GM18867 (cell line): ENCODE data around the gene HECA.
A peak's percentile ranks its signal among the peaks of the same experiment; 100 is the strongest.

ENCODE experiments used
- ATAC-seq: cut with Tn5 transposase; IDR thresholded peaks from one replicate; pipeline ENCODE4 v1.9.1; 2021; ENCODE audit warnings: mild to moderate bottlenecking, moderate library complexity; ENCODE audit not compliant: unreplicated experiment

HECA gene

DNA sequence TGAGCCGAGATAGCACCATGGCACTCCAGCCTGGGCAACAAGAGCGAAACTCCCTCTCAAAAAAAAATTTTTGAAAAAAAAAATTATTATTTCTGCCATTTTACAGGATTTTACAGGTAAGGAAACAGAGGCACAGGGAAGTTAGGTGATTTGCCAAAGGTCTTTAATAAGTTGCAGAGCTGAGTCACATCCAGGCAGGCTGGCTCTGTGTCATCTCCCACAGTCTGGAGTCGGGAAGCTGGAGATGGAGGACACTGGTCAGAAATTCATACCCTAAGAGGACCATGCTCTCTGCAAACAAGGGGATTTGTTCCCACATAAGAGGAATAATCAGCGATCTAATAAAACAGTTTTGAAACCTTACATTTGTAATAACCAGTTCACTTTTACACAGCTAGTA, 24.1 kb downstream of the HECA start:
- ATAC-seq = no peak

DNA sequence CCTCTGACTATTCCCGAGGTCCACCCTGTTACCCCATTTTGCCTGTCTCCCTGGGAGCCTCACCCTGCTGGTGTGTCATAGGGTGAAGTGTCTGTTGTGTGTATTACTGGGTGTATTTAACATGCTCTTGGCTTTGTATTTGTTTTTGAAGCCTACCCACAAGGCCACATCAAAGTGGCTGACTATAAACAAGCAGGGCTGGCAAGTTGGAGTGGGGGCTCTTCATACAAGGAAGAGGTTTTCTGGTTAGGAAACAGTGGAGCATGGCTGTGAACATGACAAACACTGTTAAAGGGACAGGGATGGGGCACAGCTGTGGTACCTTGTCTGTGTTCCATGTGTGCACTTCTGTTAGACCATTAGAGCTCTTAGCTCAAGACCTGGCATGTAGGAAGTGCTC, 26.3 kb downstream of the HECA start:
- peak; percentile 19 for ATAC-seq

DNA sequence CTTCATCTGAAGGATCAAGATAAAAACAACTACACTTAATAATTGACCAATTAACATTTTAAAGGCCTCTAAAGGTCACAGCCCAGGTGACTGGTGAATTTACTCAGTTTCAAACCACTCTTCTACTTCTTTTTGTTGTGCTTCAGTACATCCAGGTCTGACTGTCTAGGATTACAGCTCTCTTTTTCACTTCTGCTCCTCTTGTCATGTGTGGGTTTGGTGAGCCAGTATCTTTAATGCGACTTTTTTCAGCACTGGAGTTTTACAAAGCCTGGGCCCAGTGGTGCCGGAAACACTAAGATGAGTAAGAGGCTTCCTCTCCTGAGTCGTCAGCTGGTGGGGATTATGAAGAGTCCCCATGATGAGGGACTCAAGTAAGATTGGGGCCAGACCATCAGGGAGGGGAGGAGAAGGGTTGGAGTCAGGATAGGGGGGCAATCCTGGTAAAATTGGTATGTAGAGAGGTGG, 27.0 kb downstream of the HECA start:
- ATAC-seq = peak; percentile 98

DNA sequence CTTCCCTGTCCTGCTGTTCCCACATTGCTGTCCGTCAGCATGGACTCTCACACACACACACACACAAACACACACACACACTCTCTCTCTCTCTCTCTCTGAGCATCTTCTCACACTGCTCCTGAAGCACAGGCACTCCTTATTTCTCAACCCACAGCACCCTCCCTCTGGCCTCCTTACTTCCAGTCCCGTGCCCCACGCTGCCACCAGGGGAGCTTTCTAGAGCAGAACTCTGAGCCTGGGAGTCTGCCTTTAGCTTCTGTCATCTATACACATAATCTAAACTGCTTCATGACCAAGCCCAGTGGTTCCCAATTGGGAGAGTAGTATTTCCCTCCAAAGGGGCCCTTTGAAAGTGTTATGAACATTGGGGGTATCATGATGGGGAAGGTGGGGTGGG, 29.1 kb downstream of the HECA start:
- ATAC-seq = no peak

DNA sequence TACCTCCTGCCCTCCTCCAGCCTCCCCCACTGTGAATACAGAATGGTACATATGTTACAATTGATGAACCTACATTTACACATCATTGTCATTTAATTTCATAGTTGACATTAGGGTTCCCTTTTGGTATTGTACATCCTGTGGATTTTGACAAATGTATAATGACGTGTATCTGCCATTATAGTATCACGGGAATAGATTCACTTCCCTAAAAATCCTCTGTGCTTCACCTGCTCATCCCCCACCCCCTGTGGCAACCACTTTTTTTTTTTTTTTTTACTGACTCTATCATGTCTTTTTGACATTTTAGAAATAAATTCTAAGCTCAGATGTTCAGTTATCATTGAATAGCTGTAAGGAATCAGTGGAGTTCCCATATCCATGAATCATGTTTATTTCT, 30.4 kb downstream of the HECA start:
- ATAC-seq = no peak

DNA sequence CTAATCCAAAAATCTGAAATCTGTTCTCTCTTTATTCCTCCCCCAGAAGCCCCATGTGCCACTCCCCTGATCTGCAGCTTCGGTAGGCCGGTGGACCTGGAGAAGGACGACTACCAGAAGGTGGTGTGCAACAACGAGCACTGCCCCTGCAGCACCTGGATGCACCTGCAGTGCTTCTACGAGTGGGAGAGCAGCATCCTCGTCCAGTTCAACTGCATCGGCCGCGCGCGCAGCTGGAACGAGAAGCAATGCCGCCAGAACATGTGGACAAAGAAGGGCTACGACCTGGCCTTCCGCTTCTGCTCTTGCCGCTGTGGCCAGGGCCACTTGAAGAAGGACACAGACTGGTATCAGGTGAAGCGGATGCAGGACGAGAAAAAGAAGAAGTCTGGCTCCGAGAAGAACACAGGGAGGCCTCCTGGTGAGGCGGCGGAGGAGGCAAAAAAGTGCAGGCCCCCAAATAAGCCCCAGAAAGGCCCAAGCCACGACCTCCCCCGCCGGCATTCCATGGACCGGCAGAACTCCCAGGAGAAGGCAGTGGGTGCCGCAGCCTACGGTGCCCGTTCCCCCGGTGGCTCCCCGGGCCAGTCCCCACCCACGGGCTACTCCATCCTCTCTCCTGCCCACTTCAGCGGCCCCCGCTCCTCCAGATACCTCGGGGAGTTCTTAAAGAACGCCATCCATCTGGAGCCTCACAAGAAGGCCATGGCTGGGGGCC, 31.5 kb downstream of the HECA start:
- no peak for ATAC-seq

DNA sequence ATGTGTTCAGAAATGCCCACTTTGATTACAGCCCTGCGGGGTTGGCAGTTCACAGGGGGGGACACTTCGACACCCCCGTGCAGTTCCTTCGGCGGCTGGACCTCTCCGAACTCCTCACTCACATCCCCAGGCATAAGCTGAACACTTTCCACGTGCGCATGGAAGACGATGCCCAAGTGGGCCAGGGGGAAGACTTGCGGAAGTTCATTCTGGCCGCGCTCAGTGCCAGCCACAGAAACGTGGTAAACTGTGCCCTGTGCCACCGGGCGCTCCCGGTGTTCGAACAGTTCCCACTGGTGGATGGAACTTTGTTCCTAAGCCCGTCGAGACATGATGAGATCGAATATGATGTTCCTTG, 32.1 kb downstream of the HECA start:
- ATAC-seq = no peak

DNA sequence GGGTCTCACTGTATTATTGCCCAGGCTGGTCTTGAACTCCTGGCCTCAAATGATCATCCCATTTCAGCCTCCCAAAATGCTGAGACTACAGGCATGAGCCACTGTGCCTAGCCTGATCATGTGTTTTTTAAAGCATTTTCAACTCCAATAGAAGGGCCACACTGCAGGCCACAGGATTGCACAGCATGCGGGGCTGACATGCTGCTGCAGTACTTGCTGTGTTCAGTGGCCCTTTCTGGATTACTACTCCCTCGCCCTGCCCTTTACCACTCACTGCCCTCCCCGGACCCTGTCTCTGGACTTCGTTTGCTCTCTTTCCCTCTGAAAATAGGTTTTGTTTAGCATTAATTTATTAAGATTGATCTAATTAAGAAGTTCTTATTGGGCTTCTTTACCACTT, 37.3 kb downstream of the HECA start:
- ATAC-seq = no peak

DNA sequence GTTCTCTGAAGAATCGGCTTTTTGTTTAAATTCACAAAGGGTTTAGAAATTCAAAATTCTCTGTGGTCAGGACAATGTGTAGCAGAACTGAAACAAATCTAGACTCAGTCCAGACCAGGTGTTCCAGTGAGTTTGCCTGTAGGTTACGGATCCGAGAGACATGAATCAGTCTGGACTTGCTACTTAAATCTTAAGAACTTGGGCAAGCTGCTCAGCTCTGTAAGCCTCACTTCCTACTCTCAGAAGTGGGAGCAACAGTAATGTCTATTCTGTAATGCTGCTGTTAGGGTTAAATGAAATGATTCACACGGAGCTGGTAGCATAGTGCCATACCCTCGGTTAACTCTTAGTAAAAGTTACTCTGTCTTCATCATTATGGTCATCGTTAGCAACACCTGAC, 37.7 kb downstream of the HECA start:
- ATAC-seq = no peak

DNA sequence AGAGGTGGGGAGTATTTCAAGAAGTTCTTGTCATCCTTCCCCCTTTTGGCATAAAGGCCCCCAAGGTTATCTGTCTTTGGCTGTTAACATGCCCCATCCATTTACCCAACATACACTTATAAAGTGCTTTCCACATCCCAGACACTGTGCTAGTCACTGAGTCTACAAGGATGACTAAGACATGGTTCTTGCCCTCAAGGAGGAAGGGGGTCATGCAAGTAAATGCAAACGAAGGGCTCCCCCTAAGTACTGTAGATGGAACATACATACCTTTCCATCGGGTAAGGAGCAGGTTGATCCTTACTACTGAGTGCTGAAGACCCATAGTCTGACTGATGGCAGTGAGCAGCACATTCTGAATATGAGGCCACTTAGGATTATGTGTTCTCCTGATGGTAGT, 38.3 kb downstream of the HECA start:
- no peak for ATAC-seq

DNA sequence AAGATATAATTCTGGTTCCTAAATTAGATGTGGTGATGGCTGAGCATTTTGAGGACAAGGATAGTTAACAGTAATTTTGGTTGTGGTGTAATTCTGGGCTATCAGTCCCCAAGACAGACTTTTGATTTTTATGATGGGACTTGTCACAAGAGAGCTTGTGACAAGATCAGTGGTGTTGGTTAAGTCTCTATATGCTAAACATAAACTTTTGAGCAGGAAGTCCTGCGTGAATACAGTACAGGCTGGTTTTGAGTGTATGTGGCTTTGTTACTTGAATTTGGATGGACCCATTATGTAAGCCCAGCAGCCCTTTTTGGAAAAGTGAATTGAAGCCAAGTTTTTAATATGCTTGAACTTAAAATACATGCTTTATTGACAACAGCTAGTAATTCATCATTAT, 38.9 kb downstream of the HECA start:
- ATAC-seq = no peak

DNA sequence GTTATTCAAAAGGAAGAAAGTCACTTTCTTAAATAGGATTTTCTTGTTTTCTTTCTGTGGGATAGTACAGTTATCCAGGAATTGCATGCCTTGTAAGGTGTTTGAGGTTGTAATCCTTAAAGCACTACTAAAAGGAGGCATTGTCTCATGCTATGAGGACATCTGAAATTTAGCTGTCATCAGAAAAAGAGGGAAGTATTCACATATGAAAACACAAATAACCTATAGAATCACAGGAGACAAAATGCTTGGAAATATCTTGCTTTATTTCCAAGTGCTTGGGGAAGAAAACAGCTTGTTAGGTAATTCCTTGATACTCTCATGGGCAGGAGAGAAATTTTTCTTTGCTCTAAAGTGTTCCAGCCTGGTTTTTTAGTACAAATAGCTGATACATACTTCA, 40.1 kb downstream of the HECA start:
- ATAC-seq = no peak

DNA sequence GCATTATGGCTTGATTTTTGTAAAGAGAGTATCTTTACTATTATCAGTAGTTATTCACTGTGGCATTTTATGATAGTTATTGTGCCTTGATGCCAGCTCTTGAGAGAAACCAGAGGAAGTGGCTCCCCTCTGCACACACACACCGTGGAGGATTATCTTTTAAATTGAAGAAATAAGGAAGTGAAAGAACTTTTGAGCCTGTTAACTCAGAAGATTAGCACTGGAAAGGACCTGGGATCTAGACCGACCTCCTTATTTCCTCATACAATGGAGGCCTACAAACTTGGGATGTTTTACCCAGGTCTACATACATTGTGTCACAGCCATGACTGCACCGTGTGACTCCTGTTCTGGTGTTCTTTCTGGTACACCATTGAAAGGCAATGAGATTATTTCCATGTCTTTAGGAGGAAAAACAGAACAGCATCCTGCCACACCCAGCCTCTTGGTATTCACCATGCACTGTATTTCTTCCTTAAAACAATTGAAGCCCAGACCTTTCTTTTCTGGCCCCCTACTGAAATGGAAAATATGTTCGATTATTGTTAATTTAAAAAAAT, 40.6 kb downstream of the HECA start:
- no peak for ATAC-seq

DNA sequence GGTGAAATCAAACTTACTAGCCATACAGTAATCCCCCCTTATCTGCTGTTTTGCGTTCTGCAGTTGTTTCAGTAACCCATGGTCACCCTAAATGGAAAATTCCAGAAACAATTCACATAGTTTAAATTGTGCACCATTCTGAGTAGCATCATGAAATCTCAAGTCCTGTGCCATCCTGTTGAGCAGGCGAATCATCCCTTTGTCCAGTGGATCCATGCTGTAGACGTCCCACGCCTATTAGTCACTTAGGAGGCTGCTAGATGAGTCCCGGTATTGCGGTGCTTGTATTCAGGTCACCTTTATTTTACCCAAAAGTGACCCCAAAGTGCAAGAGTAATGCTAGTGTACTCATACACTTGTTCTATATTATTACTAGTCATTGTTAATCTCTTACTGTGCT, 46.4 kb downstream of the HECA start:
- ATAC-seq = no peak

DNA sequence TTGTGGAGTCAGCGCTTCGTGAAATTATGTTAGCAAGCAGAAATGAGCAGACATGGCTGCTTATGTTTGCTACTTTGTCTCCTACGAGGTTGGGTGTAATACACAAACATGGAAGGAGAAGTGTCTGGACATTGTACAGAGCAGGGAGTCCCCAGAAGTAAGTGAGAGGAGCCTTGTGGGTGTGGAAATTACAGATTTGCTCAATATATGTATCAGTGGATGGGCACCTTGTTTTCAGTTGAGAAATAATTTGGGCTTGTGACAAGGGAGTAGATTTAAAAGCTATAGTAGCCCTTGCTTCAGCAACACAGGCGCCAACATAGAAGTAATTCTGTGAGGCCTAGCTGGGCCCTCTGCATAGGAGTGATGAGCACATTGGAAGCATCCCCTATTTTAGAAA, 49.2 kb downstream of the HECA start:
- no peak for ATAC-seq

DNA sequence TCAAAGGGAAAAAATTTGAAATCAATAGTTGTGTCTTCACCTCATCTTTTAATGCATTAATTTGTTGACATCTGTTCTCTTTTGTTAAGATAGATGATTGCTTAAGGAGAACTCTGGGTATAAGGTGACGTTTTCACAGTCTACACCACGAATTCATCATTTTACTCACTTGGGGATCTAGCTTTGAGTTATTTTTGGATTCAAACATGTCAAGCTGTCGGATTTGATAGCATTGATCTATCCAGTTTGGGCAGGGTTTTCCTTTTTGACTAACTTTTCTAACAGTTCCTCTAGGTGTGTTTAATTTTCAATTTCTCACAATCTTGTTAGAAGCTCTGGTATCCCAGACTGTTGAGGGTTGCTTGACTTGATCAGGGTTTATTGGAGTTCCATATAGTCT, 49.6 kb downstream of the HECA start:
- ATAC-seq = no peak

DNA sequence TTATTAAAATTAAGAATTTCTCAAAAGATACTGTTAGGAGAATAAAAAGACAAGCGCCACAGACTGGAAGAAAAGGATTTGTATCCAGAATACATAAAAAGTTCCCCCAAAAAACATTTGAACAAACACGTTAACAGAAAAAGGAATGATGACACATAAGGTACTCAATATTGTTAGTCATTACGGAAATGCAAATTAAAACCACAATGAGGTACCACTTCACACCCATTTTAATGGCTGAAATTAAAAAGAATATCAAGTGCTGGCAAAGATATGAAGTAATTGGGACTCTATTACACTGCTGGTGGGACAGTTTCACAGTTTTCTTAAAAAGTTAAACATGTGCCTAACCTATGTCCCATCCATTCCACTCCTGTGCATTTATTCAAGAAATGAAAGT, 51.4 kb downstream of the HECA start:
- peak; percentile 53 for ATAC-seq

DNA sequence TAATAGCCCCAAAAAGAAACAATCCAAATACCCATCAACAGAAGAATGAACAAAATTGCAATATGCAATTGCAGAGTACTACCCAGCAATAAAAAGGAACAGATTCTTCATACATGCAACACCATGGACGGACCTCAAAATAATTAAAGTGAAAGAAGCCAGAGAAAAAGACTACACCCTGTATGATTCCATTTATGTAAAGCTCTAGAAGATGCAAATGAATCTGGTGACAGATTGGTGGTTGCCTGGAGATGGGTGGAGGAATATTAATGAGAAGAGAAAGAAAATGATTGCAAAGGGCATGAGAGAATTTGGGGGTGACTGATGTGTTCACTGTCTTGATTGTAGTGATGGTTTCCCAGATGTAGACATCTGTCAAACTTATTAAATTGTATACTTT, 51.8 kb downstream of the HECA start:
- ATAC-seq = peak; percentile 25

DNA sequence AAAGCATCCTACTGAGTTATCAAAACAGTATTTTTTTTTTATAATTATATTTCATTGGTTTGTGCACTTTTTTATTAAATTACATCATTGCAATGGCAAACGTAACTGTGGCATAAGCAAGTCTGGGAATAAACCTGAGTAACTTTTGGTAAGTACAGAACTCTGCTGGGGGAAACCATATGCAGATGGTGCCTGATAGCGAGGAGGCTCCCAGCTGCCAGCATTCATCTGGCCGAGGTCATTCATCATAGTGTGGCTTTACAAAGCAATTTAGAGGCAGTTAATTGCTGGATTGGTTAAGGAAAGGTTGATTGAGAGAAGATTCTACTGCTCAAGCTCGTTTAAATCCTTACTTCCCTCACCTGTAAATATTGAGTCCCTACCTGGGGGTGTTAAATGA, 52.6 kb downstream of the HECA start:
- ATAC-seq = no peak

DNA sequence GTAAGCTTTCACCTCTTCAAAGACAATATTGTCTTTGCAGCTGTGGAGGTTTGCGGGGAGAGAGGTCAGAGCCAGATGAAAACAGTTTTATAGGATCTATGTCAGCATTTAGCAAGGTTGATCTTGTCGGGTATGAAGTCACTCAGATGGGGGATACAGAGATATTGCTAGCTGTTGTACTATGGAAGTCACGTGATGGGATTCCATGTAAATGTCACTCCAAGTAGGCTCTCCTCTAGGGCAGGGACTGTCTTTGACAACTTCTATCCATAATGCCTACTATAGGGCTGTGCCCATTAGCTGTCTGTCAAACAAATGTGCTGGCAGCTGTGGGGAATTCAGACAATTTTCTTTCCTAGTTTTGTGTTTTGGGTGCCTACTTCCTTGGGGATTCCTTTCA, 54.8 kb downstream of the HECA start:
- no peak for ATAC-seq

DNA sequence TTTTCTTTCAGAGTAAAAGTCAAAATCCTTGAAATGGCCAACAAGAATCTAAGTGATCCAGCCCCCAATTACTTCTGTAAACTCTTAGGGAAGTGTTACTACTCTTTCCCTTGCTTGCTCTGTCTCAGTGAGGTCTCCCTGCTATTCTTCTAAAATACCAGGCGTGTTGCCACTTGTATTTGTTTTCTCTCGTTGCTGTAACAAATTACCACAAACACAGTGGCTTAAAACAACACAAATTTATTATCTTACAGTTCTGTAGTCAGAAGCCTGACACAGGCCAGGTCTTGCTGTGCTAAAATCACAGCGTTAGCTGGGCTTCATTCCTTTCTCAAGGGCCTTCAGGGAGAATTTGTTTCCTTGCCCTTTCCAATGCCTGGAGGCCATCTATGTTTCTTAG, 59.9 kb downstream of the HECA start:
- no peak for ATAC-seq

DNA sequence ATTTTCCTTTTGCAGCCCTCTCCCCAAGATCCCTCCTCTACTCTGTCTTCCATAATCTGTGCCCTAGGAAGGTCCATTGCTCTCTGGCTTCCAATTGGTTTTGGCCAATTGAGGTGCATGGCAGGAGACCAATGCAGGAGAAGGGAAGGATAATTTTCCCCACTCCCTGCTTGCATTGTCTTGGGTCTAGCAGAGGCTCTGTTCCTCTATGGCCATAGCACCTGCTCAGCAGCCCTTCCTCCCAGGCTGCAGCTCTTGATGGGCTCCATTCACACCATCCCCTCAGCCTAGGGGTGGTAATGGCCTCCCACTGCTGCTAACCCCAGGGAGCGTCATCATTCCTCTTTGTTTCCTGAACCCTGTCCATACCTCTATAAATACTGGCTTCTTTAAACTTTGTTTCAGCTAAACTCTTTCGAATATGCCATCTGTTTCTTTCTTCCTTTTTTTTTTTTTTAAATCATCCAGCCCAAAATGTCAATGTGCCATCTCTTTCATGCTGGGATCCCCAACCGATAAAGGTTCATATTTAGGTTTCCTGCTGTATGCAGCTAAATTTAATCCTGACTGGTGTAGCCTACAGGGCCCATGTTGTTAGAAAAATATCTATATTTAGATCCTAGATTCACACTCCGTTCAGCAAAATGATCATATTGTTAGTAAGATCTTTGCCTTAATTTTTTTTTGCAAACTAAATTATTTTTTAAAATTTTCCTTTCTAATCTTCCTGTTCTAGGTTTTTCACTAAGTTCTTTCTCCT, 63.8 kb downstream of the HECA start:
- no peak for ATAC-seq
